ENCODE data around the gene SLX1A. TPM values are rescaled to one million over a fixed set of nuclear protein-coding genes. Genes with fewer than 3 reads are reported as not detected.
"Not testable (repeated sequence)": the region's sequence is repeated elsewhere in the genome, so short reads cannot be mapped to it uniquely, and the experiment has no call there.

SLX1A gene
- total RNA-seq (ENCODE audit: unreplicated experiment): 16.6 TPM
- long read RNA-seq, transcript SLX1A-201 (6 exons, 1,091 nt): major isoform, 21 of 23 reads
- long read RNA-seq, partial matches to known transcripts: 0 of 23 reads
- long read RNA-seq, other reads (novel, unspliced or antisense): 1 of 23 reads

GRCh38 chr16:30193615-30194014, at the start of gene SLX1A, which contains the start of gene BOLA2B:
Gene SLX1A, plus strand, starts transcription at chr16:30193875. Its CDS starts 210 bp downstream, at chr16:30194085.
Gene BOLA2B, minus strand, starts transcription at chr16:30193666. Its CDS starts 71 bp downstream, at chr16:30193595.
- H3K36me3 Mint-ChIP-seq (ENCODE audit: unreplicated experiment); H3K9me3 Mint-ChIP-seq (ENCODE audit: unreplicated experiment); H3K4me3 Mint-ChIP-seq (ENCODE audit: unreplicated experiment); H3K27ac Mint-ChIP-seq (ENCODE audit: unreplicated experiment); H3K27me3 Mint-ChIP-seq (ENCODE audit: unreplicated experiment); DNase-seq; H3K4me1 Mint-ChIP-seq (ENCODE audit: low read depth, unreplicated experiment): not testable (repeated sequence)

DNA sequence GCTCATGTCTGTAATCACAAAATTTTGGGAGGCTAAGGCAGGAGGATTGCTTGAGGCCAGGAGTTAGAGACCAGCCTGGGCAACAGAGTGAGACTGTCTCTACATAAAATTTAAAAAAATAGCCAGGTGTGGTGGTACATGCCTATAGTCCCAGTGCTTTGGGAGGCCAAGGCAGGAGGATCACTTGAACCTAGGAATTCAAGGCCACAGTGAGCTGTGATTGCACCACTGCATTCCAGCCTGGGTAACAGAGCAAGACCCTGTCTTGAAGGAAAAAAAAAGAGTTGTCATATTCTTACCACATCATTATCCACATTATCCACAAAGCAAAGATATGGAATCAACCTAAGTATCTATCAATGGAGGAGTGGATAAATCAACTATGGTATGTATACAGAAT, 49.7 kb upstream of the SLX1A start:
- no peak overlapping the region for H3K27ac Mint-ChIP-seq (ENCODE audit: unreplicated experiment)
- H3K36me3 Mint-ChIP-seq (ENCODE audit: unreplicated experiment): no peaks in the 10 kb centered on the region
- DNase-seq: no peak
- H3K27me3 Mint-ChIP-seq (ENCODE audit: unreplicated experiment): no peaks in the 10 kb centered on the region
- H3K4me3 Mint-ChIP-seq (ENCODE audit: unreplicated experiment): no peak overlapping the region
- peaks cover under 1% of the 10 kb centered on the region for H3K9me3 Mint-ChIP-seq (ENCODE audit: unreplicated experiment)
- TF ChIP-seq CTCF (IDR thresholded peaks at IDR 0.05; ENCODE audit: partially characterized antibody, unreplicated experiment): no peak
- no peaks in the 10 kb centered on the region for H3K4me1 Mint-ChIP-seq (ENCODE audit: low read depth, unreplicated experiment)

GRCh38 chr16:30144917-30145316, 48.8 kb upstream of the SLX1A start:
- no peak for TF ChIP-seq CTCF (IDR thresholded peaks at IDR 0.05; ENCODE audit: partially characterized antibody, unreplicated experiment)
- peaks cover 4% of the 10 kb centered on the region for H3K36me3 Mint-ChIP-seq (ENCODE audit: unreplicated experiment)
- H3K9me3 Mint-ChIP-seq (ENCODE audit: unreplicated experiment): no peaks in the 10 kb centered on the region
- no peaks in the 10 kb centered on the region for H3K27me3 Mint-ChIP-seq (ENCODE audit: unreplicated experiment)
- no peak overlapping the region for H3K4me3 Mint-ChIP-seq (ENCODE audit: unreplicated experiment)
- no peak overlapping the region for H3K27ac Mint-ChIP-seq (ENCODE audit: unreplicated experiment)
- no peak for DNase-seq
- H3K4me1 Mint-ChIP-seq (ENCODE audit: low read depth, unreplicated experiment): no peaks in the 10 kb centered on the region

- no peak for DNase-seq
- Mint-ChIP-seq H3K27ac (ENCODE audit: unreplicated experiment) (no peak overlapping the region), H3K4me3 (ENCODE audit: unreplicated experiment) (no peak overlapping the region), H3K36me3 (ENCODE audit: unreplicated experiment) (peaks cover 4% of the 10 kb centered on the region), H3K27me3 (ENCODE audit: unreplicated experiment) (peaks cover 1% of the 10 kb centered on the region), H3K9me3 (ENCODE audit: unreplicated experiment) (no peaks in the 10 kb centered on the region), H3K4me1 (ENCODE audit: low read depth, unreplicated experiment) (no peaks in the 10 kb centered on the region)
- no peak for TF ChIP-seq CTCF (IDR thresholded peaks at IDR 0.05; ENCODE audit: partially characterized antibody, unreplicated experiment)
Observed at GRCh38 chr16:30145657-30146056, 48.0 kb upstream of the SLX1A start.

DNA sequence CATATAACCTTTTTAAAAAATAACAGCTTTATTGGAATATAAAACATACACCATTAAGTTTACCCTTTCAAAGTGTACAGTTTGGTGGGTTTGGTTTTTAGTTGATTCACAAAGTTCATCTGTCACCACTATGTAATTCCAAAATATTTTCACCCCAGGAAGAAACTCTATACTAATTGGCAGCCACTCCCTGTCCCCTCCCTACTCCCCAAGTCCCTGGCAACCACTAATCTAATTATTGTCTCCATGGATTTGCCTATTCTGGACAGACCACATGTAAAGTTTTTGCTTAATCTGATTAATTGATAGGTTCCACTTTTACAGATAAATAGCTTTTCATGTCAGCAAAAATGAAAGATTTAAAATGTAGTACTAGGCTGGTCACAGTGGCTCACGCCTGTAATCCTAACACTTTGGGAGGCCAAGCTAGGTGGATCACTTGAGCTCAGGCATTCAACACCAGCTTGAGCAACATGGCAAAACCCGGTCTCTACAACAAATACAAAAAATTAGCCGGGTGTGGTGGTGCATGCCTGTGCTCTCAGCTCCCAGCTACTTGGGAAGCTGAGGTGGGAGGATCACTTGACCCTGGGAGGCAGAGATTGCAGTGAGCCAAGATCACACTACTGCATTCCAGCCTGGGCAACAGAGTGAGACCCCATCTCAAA, 45.7 kb upstream of the SLX1A start:
- Mint-ChIP-seq H3K36me3 (ENCODE audit: unreplicated experiment) (peaks cover 4% of the 10 kb centered on the region), H3K4me3 (ENCODE audit: unreplicated experiment) (no peak overlapping the region), H3K27ac (ENCODE audit: unreplicated experiment) (no peak overlapping the region), H3K27me3 (ENCODE audit: unreplicated experiment) (peaks cover 4% of the 10 kb centered on the region), H3K4me1 (ENCODE audit: low read depth, unreplicated experiment) (no peaks in the 10 kb centered on the region), H3K9me3 (ENCODE audit: unreplicated experiment) (no peaks in the 10 kb centered on the region)
- DNase-seq: no peak
- no peak for TF ChIP-seq CTCF (IDR thresholded peaks at IDR 0.05; ENCODE audit: partially characterized antibody, unreplicated experiment)

All from glutamatergic neuron (in vitro differentiated cells).